Body of pancreas (tissue), 4 donors: ENCODE measurements around the gene NYAP1. TPM values are rescaled to one million over a fixed set of nuclear protein-coding genes. Genes with fewer than 3 reads are reported as not detected.
A peak's percentile ranks its signal among the peaks of the same experiment; 100 is the strongest.
"Not testable (repeated sequence)": the region's sequence is repeated elsewhere in the genome, so short reads cannot be mapped to it uniquely, and the experiment has no call there.

Experiments used
- ATAC-seq: fragments of 150-250 bp; one replicate; pipeline ENCODE4 v1.9.1; 2016
- DNase-seq, 4 donors: peaks; one replicate each; pipeline ENCODE4 v3.0.0-alpha.2; 2019
- H3K27ac ChIP-seq, 4 donors: fragments of 200-600 bp; sonication (generic); 1 replicate in 3 of 4; 2 replicates in 1 of 4; pipeline versions ENCODE4 v1.5.1 to v1.6.1; 2016 to 2019; ENCODE audit warnings: mild to moderate bottlenecking in 1 of 4, mixed read lengths in 1 of 4, moderate library complexity in 1 of 4
- H3K27me3 ChIP-seq, 2 donors: fragments of 200-600 bp; sonication (generic); one replicate each; pipeline ENCODE4 v1.6.0; 2016; ENCODE audit warnings: mild to moderate bottlenecking in 1 of 2
- H3K36me3 ChIP-seq, 2 donors: fragments of 200-600 bp; sonication (generic); replicated peaks in 1 of 2; 2 replicates each; pipeline ENCODE4 v1.5.1; 2016; ENCODE audit warnings: low read depth in 2 of 2; ENCODE audit not compliant: insufficient read depth in 1 of 2
- H3K4me1 ChIP-seq: fragments of 200-600 bp; sonication (generic); one replicate; pipeline ENCODE4 v1.6.0; 2016
- H3K4me3 ChIP-seq, 2 donors: fragments of 200-600 bp; sonication (generic); 1 replicate in 1 of 2; 2 replicates in 1 of 2; pipeline ENCODE4 v1.5.1; 2016 to 2019
- H3K9me3 ChIP-seq, 3 donors: fragments of 200-600 bp; sonication (generic); 1 replicate in 2 of 3; 2 replicates in 1 of 3; pipeline ENCODE4 v1.5.1; 2016
- CTCF ChIP-seq, 7 experiments: fragments of 450-650 bp in 4 of 7; fragments of 200-600 bp in 3 of 7; sonication (generic) in 3 of 7; IDR thresholded peaks; one replicate each; pipeline ENCODE4 v1.5.1; 2016 to 2019; ENCODE audit warnings: antibody characterized with exemption in 7 of 7
- POLR2A ChIP-seq, 3 donors: fragments of 450-650 bp; IDR thresholded peaks; one replicate each; pipeline ENCODE4 v1.6.1; 2016; ENCODE audit warnings: antibody characterized with exemption in 3 of 3, mild to moderate bottlenecking in 2 of 3
- WGBS, 2 donors: methylation state at CpG; one replicate each; pipeline ENCODE4 v1.1.5; 2017; 5-methylcytosine and 5-hydroxymethylcytosine counted together
- intact Hi-C: fragments of 100-400 bp; cut with DNase I; formaldehyde crosslinking; loops from one replicate; pipeline ENCODE4 v1.15.1; 2023
- total RNA-seq, 2 donors: library from RNA; depleted of rRNA; stranded (reverse); fragments of >200 nt; gene quantifications; one replicate each; pipeline ENCODE4 v1.1.0, GENCODE V29; 2016

The NYAP1 gene
- total RNA-seq, 2 donors from 2014 or later, result 1.0 to 1.3 TPM

- intact Hi-C loops, result no loop called here
- no peak for TF ChIP-seq POLR2A (IDR thresholded peaks at IDR 0.05)
- TF ChIP-seq CTCF (IDR thresholded peaks at IDR 0.05), result no peak
- Histone ChIP-seq H3K36me3 (no peaks in the 10 kb centered on the region), H3K4me3 (peak overlapping the region; percentile 30 to 61), H3K9me3 (no peaks in the 10 kb centered on the region), H3K27ac (peak overlapping the region; percentile 86 to 97 (median 92)), H3K27me3 (no peaks in the 10 kb centered on the region), H3K4me1 (peaks cover 52% of the 10 kb centered on the region)
- DNase-seq (peak in 2 of 4 donors; percentile 19 to 27), ATAC-seq (no peak)
- 0 to 1% methylated on average over 27 to 38 of the region's 44 CpGs for WGBS, 2 donors
Observed at GRCh38 chr7:100539436-100540006, 55.8 kb downstream of the NYAP1 start.

GRCh38 chr7:100540073-100540723, 56.5 kb downstream of the NYAP1 start:
- peak overlapping the region in 1 of 2 donors; percentile 61 for H3K4me3 ChIP-seq
- peak; percentile 89 to 96 (median 94) for DNase-seq
- H3K36me3 ChIP-seq, result no peaks in the 10 kb centered on the region
- ATAC-seq, result peak; percentile 64
- intact Hi-C loops, result no loop called here
- peak in 1 of 3 donors; percentile 4 for TF ChIP-seq POLR2A (IDR thresholded peaks at IDR 0.05)
- TF ChIP-seq CTCF (IDR thresholded peaks at IDR 0.05), result no peak
- H3K27me3 ChIP-seq, result no peaks in the 10 kb centered on the region
- no peaks in the 10 kb centered on the region for H3K9me3 ChIP-seq
- peaks cover 58% of the 10 kb centered on the region for H3K4me1 ChIP-seq
- WGBS, 2 donors, result 9 to 11% methylated on average over 6 of the region's 6 CpGs
- peak overlapping the region; percentile 86 to 97 (median 92) for H3K27ac ChIP-seq

GRCh38 chr7:100541309-100541708, 57.6 kb downstream of the NYAP1 start:
- DNase-seq, ATAC-seq, H3K27me3 ChIP-seq, H3K4me3 ChIP-seq, H3K36me3 ChIP-seq, H3K9me3 ChIP-seq, intact Hi-C loops: not testable (repeated sequence)
- WGBS, 2 donors, result 71 to 82% methylated on average over 7 of the region's 7 CpGs
- peaks cover 70% of the 10 kb centered on the region for H3K4me1 ChIP-seq
- peak overlapping the region in 3 of 4 donors; percentile 27 to 97 (median 90) for H3K27ac ChIP-seq

GRCh38 chr7:100543586-100543985, 59.9 kb downstream of the NYAP1 start:
- H3K4me3 ChIP-seq, result no peak overlapping the region
- WGBS, 2 donors, result 60 to 63% methylated on average over 1 of the region's 1 CpG
- ATAC-seq, result no peak

More at GRCh38 chr7:100543586-100543985, 59.9 kb downstream of the NYAP1 start:
- DNase-seq, result no peak
- Histone ChIP-seq H3K27ac (peak overlapping the region; percentile 89 to 98 (median 95)), H3K4me1 (peaks cover 88% of the 10 kb centered on the region), H3K9me3 (no peaks in the 10 kb centered on the region), H3K36me3 (no peaks in the 10 kb centered on the region), H3K27me3 (no peaks in the 10 kb centered on the region)
- intact Hi-C loops, result no loop called here
- no peak for TF ChIP-seq CTCF (IDR thresholded peaks at IDR 0.05)
- TF ChIP-seq POLR2A (IDR thresholded peaks at IDR 0.05), result no peak
